Fibroblast of the aortic adventitia (primary cell): ENCODE results near the gene PLXNB1. TPM values are rescaled to one million over a fixed set of nuclear protein-coding genes. Genes with fewer than 3 reads are reported as not detected.

ENCODE experiments used
- DNase-seq: peaks from one replicate; pipeline ENCODE4 v3.0.0-alpha.2; 2010; ENCODE audit warnings: low read depth
- H3K4me3 ChIP-seq: 2 replicates; pipeline ENCODE4 v1.5.1; 2011; ENCODE audit warnings: low read depth, mild to moderate bottlenecking, control low read depth, low read length, moderate library complexity
- total RNA-seq: library from RNA; depleted of rRNA; stranded (reverse); fragments of >200 nt; gene quantifications from 2 replicates; pipeline ENCODE4 v1.2.3, GENCODE V29; 2012; ENCODE audit warnings: low replicate concordance
- TF ChIP-seq, protein P1 (sequence below): IDR thresholded peaks from 2 replicates; pipeline ENCODE4 v1.5.1; 2011; ENCODE audit warnings: mild to moderate bottlenecking, low read length, control low read depth, inconsistent platforms; ENCODE audit not compliant: insufficient read depth

Gene PLXNB1
- total RNA-seq, 1 donor = 30.0 TPM

DNA sequence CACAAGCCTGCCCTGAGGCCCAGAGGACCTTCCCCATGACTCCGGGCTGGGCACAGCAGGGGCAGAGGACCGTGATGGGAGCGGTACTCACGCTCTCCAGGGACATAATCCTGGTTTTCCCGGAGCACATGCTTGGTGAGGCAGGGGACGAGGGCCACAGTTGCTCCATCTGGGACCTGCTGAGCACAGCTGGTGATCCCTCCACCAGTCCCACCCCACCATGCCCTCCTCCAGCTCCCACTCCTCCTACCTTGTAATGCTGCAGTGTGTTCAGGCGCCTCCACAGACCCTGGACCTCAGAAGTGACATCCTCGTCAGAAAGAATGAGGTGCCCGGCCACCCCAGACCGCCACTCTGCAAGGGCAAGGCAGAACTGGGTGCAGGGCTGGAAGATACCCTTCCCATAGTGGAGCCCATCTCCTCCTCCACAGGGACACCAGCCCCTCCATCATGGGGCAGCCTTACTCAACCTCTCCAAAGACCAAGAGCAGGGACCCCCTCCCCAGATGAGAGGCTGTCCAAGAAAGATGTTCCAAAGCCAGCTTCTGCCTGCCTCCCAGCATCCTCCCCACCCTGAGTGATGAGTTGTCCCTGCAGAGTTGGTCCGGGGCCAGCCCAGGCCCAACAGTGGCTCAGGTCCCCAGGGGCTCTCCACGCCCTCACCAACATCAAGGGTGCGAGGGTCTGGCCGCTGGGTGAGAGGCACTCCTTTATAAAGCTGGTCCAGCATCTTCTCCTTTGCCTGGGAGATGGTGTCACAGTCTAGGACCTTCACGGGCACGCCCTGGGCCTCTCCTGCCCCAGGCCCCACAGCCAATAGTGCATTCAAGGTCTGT lies 19.5 kb downstream of the PLXNB1 start:
- H3K4me3 ChIP-seq = no peak overlapping the region
- TF ChIP-seq, protein P1, sequence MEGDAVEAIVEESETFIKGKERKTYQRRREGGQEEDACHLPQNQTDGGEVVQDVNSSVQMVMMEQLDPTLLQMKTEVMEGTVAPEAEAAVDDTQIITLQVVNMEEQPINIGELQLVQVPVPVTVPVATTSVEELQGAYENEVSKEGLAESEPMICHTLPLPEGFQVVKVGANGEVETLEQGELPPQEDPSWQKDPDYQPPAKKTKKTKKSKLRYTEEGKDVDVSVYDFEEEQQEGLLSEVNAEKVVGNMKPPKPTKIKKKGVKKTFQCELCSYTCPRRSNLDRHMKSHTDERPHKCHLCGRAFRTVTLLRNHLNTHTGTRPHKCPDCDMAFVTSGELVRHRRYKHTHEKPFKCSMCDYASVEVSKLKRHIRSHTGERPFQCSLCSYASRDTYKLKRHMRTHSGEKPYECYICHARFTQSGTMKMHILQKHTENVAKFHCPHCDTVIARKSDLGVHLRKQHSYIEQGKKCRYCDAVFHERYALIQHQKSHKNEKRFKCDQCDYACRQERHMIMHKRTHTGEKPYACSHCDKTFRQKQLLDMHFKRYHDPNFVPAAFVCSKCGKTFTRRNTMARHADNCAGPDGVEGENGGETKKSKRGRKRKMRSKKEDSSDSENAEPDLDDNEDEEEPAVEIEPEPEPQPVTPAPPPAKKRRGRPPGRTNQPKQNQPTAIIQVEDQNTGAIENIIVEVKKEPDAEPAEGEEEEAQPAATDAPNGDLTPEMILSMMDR = no peak
- DNase-seq = no peak

DNA sequence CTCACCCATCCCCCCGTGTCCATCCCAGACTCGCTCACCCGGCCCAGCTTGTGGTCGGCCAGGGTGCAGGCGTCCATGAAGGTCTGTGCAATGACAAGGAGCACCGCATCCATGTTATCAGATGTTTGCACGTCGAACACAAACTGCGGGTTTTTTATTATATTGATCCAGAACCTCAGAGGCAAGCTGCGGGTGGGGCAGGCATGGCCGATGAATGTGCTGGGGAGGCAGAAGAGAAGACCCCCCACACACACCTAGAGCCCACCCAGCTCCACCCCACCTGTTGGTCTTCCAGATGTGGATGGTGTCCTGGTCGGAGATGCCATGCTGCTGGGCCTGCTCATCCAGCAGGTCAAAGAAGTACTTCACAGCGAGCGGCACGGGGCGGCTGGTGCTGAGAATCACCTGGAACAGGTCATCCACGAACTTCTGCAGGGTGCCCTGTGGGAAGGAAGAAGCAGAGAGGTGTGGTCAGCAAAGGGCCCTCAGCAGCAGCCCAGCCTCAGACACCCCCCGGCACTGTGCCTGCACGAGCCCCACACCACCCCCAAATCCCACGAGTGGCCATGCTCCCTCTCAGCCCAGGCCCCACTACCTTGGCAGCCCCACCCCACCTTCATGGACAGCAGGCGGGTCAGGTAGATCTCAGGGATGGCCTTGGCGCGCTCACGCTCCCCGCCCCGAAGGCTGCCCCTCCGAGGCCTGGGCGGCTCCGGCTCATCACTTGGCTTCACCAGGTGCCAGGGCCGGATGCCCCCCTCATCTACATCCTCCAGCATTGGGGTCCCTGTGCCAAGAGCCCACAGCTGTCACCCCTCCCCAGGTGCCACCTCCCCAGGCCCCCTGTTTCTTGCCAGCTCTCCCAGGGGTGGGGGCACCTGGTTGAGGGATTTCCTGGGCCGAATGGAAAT lies 20.3 kb downstream of the PLXNB1 start:
- TF ChIP-seq, protein P1 = no peak
- DNase-seq = no peak
- H3K4me3 ChIP-seq = no peak overlapping the region

DNA sequence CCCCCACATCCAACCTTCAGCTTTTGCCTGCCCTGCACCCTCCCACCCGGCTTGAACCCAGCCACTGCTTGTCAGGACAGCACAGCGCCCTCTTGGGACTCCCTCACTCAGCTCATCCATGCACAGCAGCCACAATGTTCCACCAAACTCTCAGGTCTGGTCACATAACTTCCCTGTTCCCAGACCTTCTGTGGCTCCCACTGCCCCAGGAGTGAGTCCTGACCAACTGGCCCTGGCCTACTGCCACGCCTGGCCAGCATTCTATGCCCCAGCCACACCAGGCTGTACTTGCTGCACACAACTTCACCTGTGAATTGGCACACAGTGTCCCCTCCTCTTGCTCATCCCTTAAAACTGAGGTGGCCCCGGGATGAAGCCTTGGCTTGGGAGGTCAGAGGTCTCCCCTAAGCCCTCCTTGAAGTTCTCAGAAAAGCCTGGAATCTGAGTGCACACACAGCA lies 21.0 kb downstream of the PLXNB1 start:
- no peak for DNase-seq
- TF ChIP-seq, protein P1 = no peak

DNA sequence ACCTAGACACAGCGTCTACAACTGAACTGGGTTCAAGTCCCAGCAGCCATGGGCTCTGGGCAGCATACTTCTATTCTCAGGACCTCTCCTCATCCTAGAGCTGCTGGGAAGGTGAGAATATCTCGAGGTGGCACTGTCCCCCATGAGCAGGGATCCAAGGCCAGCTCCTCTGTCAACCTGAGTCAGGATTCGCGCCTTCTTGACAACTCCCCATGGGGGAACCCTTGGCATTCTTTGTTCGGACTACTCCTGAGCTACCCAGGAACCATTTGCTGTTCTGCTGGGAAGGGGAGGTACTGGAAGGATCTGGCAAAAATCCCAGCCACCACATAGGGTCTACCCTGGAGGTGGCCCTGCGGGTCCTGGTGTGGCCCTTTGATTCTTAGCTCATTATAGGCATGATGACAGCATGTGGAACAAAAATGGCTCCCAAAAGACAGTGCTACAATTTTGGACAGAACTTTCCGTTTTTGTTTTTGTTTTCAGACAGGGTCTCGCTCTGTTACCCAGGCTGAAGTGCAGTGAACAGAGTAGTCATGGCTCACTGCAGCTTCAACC lies 22.3 kb downstream of the PLXNB1 start:
- TF ChIP-seq, protein P1 = no peak
- no peak for DNase-seq
- H3K4me3 ChIP-seq = no peak overlapping the region

More for the DNA sequence above, 21.0 kb downstream of the PLXNB1 start:
- no peak overlapping the region for H3K4me3 ChIP-seq

DNA sequence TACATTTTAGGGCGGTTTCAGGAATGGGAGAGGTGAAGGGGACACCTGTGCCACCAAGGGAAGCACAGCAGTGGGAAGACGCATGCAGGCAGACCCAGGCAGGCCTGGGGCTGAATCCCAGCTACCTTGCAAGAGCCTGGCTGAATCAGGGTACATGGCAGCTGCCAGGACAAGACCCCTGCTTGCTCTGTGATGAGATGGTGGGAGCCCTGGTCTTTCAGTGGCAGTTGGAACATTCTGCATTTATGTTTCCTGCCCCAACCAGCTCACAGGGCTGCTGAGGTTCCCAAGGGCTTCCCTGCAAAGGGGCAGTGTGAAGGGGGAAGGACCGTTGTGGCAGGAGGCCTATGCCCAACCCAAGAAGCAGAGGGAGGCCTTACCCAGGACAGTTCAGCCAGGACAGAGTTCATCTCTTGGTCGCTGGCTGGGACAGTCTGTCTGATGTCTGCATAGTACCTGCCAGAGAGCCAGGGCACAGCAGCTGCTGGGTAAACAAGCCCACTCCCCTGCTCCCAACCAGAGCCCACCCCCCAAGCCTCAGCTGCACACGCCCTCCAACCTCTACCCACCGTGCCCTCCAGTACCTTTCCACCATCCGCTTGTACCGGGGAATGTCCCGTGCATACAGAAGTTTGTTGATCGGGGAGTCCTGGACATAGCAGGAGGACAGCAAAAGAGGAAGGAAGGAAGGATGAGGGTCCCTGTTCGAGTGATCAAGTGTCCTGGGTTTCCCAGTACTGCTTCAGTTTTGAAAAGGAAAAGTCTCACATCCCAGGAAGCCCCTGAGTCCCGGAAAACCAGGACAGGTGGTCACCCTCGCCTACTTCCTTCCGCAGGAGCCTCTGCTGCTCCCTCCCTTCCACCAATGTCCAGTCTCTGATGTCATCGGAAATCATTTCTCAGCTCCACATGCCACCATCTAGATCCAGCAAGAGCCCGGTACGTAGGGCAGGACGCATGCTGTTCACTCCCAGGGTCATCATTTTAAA lies 23.1 kb downstream of the PLXNB1 start:
- no peak overlapping the region for H3K4me3 ChIP-seq
- TF ChIP-seq, protein P1 = no peak
- no peak for DNase-seq

DNA sequence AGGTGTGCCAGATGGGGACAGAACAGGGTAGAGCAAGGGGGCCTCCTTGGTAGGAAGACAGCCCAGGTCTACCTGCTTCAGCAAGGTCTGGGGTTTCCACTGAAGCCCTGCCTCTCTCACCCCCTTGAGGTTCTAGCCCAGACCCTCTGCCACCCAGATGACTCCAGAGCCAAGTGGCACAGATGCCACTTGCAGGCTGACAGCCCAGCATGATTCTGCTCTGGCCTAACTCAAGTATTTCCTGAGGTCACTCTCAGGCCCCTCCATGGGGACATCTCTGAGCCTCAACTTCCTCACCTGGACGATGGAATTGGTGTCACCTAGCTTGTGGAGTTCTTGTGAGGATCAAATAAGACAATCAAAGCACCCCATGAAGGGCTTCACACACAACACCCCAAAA lies 23.9 kb downstream of the PLXNB1 start:
- TF ChIP-seq, protein P1 = no peak
- DNase-seq = no peak
- H3K4me3 ChIP-seq = no peak overlapping the region
